AG09309 (cell line): ENCODE measurements around the gene CCDC71L.

Source experiments
- DNase-seq: peaks from one replicate; pipeline ENCODE4 v3.0.0-alpha.2; 2010; ENCODE audit warnings: low read depth
- H3K4me3 ChIP-seq: 2 replicates; pipeline ENCODE4 v1.5.1; 2011; ENCODE audit warnings: mild to moderate bottlenecking, low read depth, low read length, moderate library complexity; ENCODE audit not compliant: control insufficient read depth
- TF ChIP-seq, protein P1 (sequence below): IDR thresholded peaks from 2 replicates; pipeline ENCODE4 v1.5.1; 2011; ENCODE audit warnings: mild to moderate bottlenecking, low read depth, low read length, inconsistent platforms; ENCODE audit not compliant: insufficient read depth, control insufficient read depth; ENCODE audit errors: missing control alignments

CCDC71L gene

DNA sequence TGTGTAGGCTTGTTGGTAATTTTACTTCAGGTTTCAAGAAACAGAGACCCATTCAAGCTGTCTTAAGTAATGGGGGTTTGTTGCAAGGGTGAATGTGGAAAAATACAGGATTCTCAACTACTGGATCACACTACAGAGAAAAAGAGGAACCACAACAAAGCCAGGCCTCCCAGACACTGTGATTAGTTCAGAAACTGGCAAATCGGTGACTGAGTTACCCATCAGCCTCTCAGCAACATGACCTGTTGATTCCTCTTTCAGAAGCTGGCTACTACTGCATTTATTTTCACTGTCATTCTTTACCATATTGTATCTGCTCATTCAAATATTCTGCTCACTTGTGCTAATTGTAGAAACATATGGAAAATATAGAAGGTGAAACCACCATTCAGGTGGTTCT, 16.0 kb downstream of the CCDC71L start:
- no peak overlapping the region for H3K4me3 ChIP-seq
- TF ChIP-seq, protein P1, sequence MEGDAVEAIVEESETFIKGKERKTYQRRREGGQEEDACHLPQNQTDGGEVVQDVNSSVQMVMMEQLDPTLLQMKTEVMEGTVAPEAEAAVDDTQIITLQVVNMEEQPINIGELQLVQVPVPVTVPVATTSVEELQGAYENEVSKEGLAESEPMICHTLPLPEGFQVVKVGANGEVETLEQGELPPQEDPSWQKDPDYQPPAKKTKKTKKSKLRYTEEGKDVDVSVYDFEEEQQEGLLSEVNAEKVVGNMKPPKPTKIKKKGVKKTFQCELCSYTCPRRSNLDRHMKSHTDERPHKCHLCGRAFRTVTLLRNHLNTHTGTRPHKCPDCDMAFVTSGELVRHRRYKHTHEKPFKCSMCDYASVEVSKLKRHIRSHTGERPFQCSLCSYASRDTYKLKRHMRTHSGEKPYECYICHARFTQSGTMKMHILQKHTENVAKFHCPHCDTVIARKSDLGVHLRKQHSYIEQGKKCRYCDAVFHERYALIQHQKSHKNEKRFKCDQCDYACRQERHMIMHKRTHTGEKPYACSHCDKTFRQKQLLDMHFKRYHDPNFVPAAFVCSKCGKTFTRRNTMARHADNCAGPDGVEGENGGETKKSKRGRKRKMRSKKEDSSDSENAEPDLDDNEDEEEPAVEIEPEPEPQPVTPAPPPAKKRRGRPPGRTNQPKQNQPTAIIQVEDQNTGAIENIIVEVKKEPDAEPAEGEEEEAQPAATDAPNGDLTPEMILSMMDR: no peak
- DNase-seq: no peak

DNA sequence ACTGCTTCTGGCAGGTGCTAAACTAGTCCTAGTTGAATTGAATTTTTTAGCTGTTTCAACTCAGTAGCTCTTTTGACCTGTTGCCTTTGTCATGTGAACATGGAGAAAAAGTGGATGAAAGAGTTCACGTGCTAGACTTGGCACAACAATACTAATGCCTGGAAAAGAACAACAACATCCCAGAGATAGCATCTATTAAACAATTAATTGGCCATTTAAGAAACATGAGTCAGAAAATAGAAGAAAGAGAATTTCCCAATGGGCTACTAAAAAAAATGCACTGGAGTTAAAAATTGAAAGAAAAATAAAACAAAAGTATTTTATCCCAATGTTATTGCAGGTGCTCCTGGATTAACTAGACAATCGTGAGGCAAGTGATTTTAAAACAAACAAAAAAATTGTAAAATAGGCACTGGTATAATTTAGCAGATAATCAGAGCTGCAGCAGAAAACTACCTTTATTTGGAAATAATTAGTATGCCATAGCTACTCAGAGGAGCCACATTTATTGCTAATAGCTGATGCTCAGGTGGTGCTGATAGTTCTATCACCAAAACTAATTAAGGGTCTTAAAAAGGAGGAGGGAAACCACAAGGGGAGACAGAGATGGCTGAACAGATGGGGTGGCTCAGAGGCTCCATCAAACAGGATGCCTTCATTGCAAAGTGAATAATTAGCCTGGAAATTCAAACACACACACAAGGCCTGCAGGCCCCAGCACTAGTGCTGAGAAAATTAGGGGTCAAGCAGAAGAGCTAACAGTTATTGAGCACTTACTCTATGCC, 17.6 kb downstream of the CCDC71L start:
- TF ChIP-seq, protein P1: no peak
- DNase-seq: no peak

DNA sequence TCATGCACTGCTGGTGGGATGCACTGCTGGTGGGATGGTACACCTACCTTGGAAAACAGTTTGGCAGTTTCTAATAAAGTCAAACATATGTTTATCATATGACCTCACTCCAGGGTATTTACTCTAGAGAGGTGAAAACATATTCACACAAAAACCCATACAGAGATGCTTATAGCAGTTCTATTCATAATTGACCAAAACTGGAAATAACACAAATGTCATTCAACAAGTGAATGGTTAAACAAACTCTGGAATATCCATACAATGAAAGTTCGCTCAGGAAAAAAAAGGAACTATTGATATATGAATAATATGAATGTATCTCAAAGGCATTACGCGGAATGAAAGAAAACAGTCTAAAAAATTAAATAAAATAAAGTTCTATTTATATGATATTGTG, 19.5 kb downstream of the CCDC71L start:
- TF ChIP-seq, protein P1: no peak
- no peak overlapping the region for H3K4me3 ChIP-seq
- no peak for DNase-seq

More for the DNA sequence above, 17.6 kb downstream of the CCDC71L start:
- no peak overlapping the region for H3K4me3 ChIP-seq

DNA sequence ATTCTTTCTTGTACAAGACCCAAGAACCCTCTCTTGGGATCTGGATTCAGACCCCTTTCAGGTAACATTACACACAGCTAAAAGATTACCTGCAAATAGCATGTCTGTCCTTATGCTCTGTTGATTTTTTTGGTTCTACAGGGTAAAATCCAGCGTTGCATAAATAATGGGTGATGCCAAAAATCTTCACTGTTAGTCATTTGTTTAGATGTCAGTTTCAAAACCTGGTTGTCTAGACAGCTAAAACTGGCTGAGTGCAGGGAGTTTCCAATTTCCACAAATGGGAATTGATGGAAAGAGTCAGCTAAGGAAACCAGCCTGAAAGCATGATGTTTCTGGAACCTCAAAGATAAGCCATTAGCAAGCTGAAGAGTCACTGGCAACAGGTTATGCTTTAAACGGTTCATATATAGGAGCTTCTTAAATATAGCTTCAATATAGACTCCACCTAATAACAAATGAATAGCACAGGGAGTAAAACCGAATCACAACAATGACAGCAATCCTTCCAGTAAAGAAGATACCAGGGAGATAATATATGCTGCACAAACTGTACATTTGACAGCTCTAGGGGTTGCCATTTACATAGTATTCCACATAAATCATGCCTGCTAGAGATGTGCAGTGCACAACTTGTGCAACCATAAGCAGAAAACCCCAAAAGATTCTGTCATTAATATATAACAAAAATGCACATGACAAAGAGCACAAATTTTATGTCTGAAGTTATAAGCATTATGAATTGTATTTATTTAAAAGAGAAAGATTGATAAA, 20.4 kb downstream of the CCDC71L start:
- H3K4me3 ChIP-seq: no peak overlapping the region
- TF ChIP-seq, protein P1: no peak
- DNase-seq: no peak

DNA sequence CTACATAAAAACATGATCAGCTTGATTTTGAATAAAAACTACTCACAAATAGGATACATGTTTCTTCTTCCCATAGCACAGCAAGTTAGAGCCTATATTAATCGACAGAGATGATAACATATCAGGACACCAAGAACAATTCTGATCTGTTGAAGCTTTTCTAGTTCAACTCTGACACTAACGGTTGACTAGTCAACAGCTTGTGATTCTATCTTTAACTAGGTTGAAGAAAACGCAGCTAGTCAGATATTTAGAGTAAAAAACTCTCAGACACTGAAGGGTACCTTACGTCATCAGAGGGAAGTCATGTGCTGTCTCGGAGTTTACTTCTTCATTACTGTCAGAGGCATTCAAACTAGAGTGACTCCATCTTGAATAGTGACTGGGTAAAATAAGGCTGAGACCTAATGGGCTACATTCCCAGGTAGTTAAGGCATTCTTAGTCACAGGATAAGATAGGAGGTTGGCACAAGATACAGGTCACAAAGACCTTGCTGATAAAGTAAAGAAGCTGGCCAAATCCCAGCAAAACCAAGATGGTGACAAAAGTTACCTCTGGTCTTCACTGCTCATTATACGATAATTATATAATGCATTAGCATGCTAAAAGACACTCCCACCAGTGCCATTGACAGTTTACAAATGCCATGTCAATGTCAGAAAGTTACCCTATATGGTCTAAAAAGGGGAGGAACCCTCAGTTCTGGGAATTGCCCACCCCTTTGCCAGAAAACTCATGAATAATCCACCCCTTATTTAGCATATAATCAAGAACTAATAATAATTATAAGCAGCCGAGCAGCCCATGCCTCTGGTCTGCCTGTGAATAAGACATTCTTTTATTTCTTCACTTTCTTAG, 21.3 kb downstream of the CCDC71L start:
- TF ChIP-seq, protein P1: no peak
- no peak overlapping the region for H3K4me3 ChIP-seq

DNA sequence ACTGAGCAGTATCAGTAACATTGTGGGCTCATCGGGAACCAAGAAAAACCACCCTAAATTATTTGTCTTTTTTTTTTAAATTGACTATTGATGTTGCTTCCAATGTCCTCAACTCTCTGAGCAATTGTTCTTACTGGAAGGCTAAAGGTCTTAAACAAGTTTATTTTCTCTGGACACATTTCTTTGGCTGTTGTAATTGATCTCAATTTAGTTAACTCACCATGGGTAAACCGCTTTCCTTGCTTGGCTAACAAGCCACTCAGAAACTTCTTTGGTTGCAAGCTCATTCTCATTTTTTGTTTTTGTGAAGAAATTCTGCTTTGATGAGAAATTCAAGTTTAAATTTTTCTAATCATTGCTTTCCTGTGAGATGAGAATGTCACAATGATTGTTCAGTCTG, 25.5 kb downstream of the CCDC71L start:
- DNase-seq: no peak
- TF ChIP-seq, protein P1: no peak
- H3K4me3 ChIP-seq: no peak overlapping the region

More for the DNA sequence above, 21.3 kb downstream of the CCDC71L start:
- no peak for DNase-seq
